HG03064 (cell line): ENCODE measurements around the gene DENND1C.

Source experiments
- ATAC-seq: cut with Tn5 transposase; IDR thresholded peaks from one replicate; pipeline ENCODE4 v1.9.1; 2021; ENCODE audit warnings: low read depth; ENCODE audit not compliant: unreplicated experiment

DENND1C gene

DNA sequence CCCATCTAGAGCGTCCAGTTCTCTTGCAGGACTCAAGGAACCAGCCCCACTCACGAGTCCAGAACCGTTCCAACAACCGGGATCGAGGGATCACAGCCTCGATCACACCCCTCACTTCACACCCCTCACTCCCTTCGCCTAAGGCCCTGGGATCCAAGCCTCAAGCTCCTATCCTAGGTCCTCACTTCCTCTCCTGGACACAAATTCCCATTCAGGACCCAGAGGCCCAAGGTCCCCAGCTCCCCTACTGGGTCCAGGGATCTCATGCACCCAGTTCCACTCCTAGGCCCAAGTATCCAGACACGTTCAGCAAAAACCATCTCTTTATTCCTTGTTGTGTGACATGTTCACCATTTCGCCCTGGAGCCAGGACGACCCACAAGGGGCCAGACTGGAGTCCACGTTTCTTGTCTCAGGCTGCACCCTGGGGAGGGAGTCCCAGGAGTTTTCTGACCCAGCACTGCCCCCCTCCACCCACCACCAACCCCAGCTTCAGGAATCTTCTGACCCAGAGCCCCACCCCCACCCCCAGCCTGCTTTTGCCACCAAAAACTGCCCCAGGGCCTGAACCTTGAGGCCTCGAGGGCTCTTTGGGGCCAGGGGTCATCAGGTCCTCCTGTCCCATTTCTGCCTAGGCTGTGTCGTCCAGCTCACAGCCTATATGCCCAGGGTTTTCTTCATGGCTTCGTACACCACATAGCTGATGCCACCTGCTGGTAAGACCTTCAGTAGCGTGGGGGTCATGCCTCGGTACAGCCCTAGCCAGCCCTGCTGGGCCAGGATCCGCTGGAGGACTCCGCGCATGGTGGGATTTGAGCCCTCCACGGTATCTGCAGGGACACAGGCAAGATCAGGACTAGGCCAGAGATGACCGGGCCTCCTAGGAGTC lies 55.6 kb downstream of the DENND1C start:
- ATAC-seq: no peak

GRCh38 chr19:6424939-6425731 lies 56.5 kb downstream of the DENND1C start:
- peak; percentile 88 for ATAC-seq

- no peak for ATAC-seq
These were observed 57.2 kb downstream of the DENND1C start, which contains the start of gene KHSRP for GRCh38 chr19:6424195-6424938. Gene KHSRP (minus strand): TSS chr19:6424811. CDS start chr19:6424701, 110 bp downstream.

- no peak for ATAC-seq
These were observed 57.9 kb downstream of the DENND1C start for GRCh38 chr19:6423499-6424194.

GRCh38 chr19:6421075-6422014 lies 60.2 kb downstream of the DENND1C start:
- ATAC-seq: no peak

- no peak for ATAC-seq
These were observed 63.0 kb downstream of the DENND1C start for GRCh38 chr19:6418562-6418932.

DNA sequence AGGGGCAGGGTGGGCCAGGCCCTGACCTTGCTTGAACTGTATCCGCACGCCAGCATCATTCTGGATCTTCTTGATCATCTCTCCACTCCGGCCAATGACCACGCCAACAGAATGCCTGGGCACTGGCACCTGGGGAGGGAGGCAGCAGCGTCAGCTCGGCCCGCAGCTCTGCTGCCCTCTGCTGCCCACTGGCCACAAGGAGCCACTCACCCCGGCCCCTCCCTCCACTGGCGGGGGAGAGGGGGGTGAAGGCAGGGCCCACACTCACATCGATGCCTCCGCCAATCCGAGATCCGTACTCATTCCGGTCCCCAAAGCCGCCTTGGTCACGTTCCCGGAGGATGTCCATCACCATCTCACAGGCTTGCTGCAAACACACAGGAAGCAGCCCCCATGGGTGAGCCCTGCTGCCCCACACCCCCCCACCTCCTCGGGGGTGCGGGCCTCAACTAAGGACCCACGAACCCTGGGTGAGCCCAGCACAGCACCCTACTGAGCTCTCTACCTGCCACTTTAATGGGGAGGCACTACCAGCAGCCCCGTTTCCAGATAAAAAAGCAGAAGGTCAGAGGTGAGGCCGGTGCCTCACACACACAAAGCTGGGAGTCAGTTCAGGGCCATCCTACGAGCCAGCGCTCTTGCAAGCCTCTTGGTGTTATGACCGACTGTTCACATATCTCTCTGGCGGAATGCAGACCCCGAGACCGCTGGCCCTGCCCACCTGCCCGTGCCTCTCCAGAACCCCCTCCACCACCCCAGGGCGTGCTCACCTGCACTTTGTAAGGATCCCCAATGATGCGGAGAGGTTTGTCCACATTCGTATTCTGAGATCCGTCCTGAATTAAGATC lies 63.6 kb downstream of the DENND1C start:
- no peak for ATAC-seq
